Natural killer cell (primary cell): ENCODE data around the gene ACBD4. TPM values are rescaled to one million over a fixed set of nuclear protein-coding genes. Genes with fewer than 3 reads are reported as not detected.

Experiments
- ATAC-seq, 3 donors: fragments of 150-1000 bp in 2 of 3; fragments of 200-7000 bp in 1 of 3; cut with Tn5 transposase; 1 replicate in 1 of 3; 2 replicates in 2 of 3; pipeline ENCODE4 v1.10.0; 2021; ENCODE audit warnings: mild to moderate bottlenecking in 2 of 3, moderate library complexity in 2 of 3
- DNase-seq, 2 donors: peaks; one replicate each; pipeline versions ENCODE4 v3.0.0 to v3.0.0-alpha.2; 2013 to 2021; ENCODE audit warnings: mixed read lengths in 1 of 2
- H3K27ac ChIP-seq: one replicate; pipeline ENCODE4 v1.5.1; 2013; ENCODE audit warnings: mild to moderate bottlenecking, low read length
- H3K27me3 ChIP-seq: one replicate; pipeline ENCODE4 v1.6.1; 2013; ENCODE audit warnings: low read length; ENCODE audit not compliant: control insufficient read depth, insufficient read depth
- H3K36me3 ChIP-seq: one replicate; pipeline ENCODE4 v1.6.1; 2013; ENCODE audit warnings: low read length; ENCODE audit not compliant: control insufficient read depth, insufficient read depth
- H3K4me1 ChIP-seq: one replicate; pipeline ENCODE4 v1.6.1; 2013; ENCODE audit warnings: low read length; ENCODE audit not compliant: control insufficient read depth, insufficient read depth
- H3K4me3 ChIP-seq: one replicate; pipeline ENCODE4 v1.5.1; 2013; ENCODE audit warnings: low read length
- H3K9me3 ChIP-seq: one replicate; pipeline ENCODE4 v1.6.1; 2013; ENCODE audit warnings: low read length; ENCODE audit not compliant: control insufficient read depth, insufficient read depth
- H3K27ac Mint-ChIP-seq, 2 donors: one replicate each; pipeline ENCODE4 v1.8.0; 2022; ENCODE audit warnings: mild to moderate bottlenecking in 2 of 2, mixed read lengths in 2 of 2, moderate library complexity in 1 of 2
- H3K27me3 Mint-ChIP-seq, 2 donors: one replicate each; pipeline ENCODE4 v1.8.0; 2022; ENCODE audit warnings: low read depth in 2 of 2, mixed read lengths in 2 of 2
- H3K36me3 Mint-ChIP-seq: one replicate; pipeline ENCODE4 v1.8.0; 2022; ENCODE audit warnings: mixed read lengths
- H3K4me1 Mint-ChIP-seq, 2 donors: one replicate each; pipeline ENCODE4 v1.8.0; 2022; ENCODE audit warnings: mixed read lengths in 2 of 2
- H3K4me3 Mint-ChIP-seq: one replicate; pipeline ENCODE4 v1.8.0; 2022; ENCODE audit warnings: mild to moderate bottlenecking, moderate library complexity, mixed read lengths
- H3K9me3 Mint-ChIP-seq, 2 donors: one replicate each; pipeline ENCODE4 v1.8.0; 2022; ENCODE audit warnings: mixed read lengths in 2 of 2
- CTCF ChIP-seq: fragments of 200-600 bp; IDR thresholded peaks from one replicate; pipeline ENCODE4 v1.8.0; 2022; ENCODE audit warnings: antibody characterized with exemption
- WGBS: methylation state at CpG from one replicate; pipeline ENCODE4 v1.1.7; 2013; ENCODE audit warnings: missing lambda C conversion rate; ENCODE audit not compliant: insufficient coverage; 5-methylcytosine and 5-hydroxymethylcytosine counted together
- intact Hi-C: fragments of 100-400 bp; cut with micrococcal nuclease; formaldehyde crosslinking; loops from one replicate; pipeline ENCODE4 v1.14.2; 2022
- total RNA-seq, 4 donors: library from RNA; stranded (reverse); fragments of 120-200 nt in 1 of 4; gene quantifications; one replicate each; pipeline versions ENCODE4 v1.2.3 to v1.2.4, GENCODE V29; 2013 to 2022

ACBD4 gene
- total RNA-seq, 3 donors from 2014 or later (not counting 1 experiment from before 2014, with no cell fraction given) = 12.0 to 15.9 (median 14.2) TPM

GRCh38 chr17:45110676-45111611 lies 24.5 kb upstream of the ACBD4 start:
- Mint-ChIP-seq H3K4me3 (no peak overlapping the region), H3K4me1 (peaks cover 0 to 6% of the 10 kb centered on the region in 2 donors), H3K9me3 (no peaks in the 10 kb centered on the region), H3K27me3 (no peaks in the 10 kb centered on the region), H3K27ac (no peak overlapping the region), H3K36me3 (no peaks in the 10 kb centered on the region)
- Histone ChIP-seq H3K9me3 (no peaks in the 10 kb centered on the region), H3K27ac (no peak overlapping the region), H3K36me3 (peaks cover 14% of the 10 kb centered on the region), H3K4me3 (no peak overlapping the region), H3K27me3 (no peaks in the 10 kb centered on the region), H3K4me1 (no peaks in the 10 kb centered on the region)
- 94% methylated on average over 16 of the region's 16 CpGs for whole genome bisulfite sequencing
- TF ChIP-seq CTCF = no peak
- DNase-seq = no peak
- intact Hi-C loops = no loop called here
- no peak for ATAC-seq

DNA sequence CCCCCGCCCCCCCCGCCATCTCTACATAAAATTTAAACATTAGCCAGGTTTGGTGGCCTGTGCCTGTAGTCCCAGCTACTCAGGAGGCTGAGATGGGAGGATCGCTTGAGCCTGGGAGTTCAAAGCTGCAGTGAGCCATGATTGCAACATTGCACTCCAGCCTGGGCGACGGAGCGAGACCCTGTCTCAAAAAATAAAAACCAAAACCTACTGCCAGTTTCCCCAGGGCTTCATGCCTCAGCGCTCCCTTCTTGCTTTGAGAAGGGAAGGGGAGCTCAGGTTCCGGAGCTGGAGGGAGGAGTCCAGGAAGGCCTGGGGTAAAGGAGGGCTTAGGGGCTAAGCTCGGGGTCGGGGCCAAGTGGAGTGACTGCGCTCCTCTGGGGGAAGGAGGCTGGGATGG lies 23.6 kb upstream of the ACBD4 start:
- Histone ChIP-seq H3K9me3 (no peaks in the 10 kb centered on the region), H3K4me3 (no peak overlapping the region), H3K27ac (no peak overlapping the region), H3K4me1 (no peaks in the 10 kb centered on the region), H3K27me3 (no peaks in the 10 kb centered on the region), H3K36me3 (peaks cover 6% of the 10 kb centered on the region)
- Mint-ChIP-seq H3K4me1 (peaks cover 0 to under 1% of the 10 kb centered on the region in 2 donors), H3K36me3 (no peaks in the 10 kb centered on the region), H3K27ac (no peak overlapping the region), H3K4me3 (no peak overlapping the region), H3K27me3 (no peaks in the 10 kb centered on the region), H3K9me3 (no peaks in the 10 kb centered on the region)
- ATAC-seq (no peak), DNase-seq (no peak)
- WGBS = 62% methylated on average over 11 of the region's 11 CpGs
- TF ChIP-seq CTCF = no peak
- intact Hi-C loops = no loop called here

GRCh38 chr17:45112559-45113423 lies 22.7 kb upstream of the ACBD4 start:
- no peaks in the 10 kb centered on the region for H3K27me3 Mint-ChIP-seq
- DNase-seq (no peak), ATAC-seq (no peak)
- H3K36me3 ChIP-seq = no peaks in the 10 kb centered on the region
- H3K27ac ChIP-seq = no peak overlapping the region
- no peak overlapping the region for H3K4me3 ChIP-seq
- no peaks in the 10 kb centered on the region for H3K27me3 ChIP-seq
- H3K9me3 ChIP-seq = no peaks in the 10 kb centered on the region
- no peak overlapping the region for H3K4me3 Mint-ChIP-seq
- no peak for TF ChIP-seq CTCF
- H3K4me1 Mint-ChIP-seq = no peaks in the 10 kb centered on the region
- H3K36me3 Mint-ChIP-seq = no peaks in the 10 kb centered on the region
- intact Hi-C loops = no loop called here
- H3K9me3 Mint-ChIP-seq = no peaks in the 10 kb centered on the region
- no peaks in the 10 kb centered on the region for H3K4me1 ChIP-seq
- 94% methylated on average over 22 of the region's 23 CpGs for WGBS
- H3K27ac Mint-ChIP-seq = no peak overlapping the region
